Liver (tissue), 9 donors: Measurements from ENCODE around the gene PDGFD. TPM values are rescaled to one million over a fixed set of nuclear protein-coding genes. Genes with fewer than 3 reads are reported as not detected.

Experiments
- DNase-seq: peaks from one replicate; pipeline ENCODE4 v3.0.0-alpha.2; 2017; ENCODE audit warnings: low spot score
- H3K27ac ChIP-seq, 2 donors: one replicate each; pipeline ENCODE4 v1.7.0; 2013; ENCODE audit warnings: inconsistent platforms in 2 of 2, low read length in 2 of 2, control low read depth in 1 of 2, low read depth in 1 of 2, mild to moderate bottlenecking in 1 of 2
- H3K27me3 ChIP-seq, 4 donors: one replicate each; pipeline versions ENCODE4 v1.6.1 to v1.7.0; 2013; ENCODE audit warnings: low read length in 3 of 4, inconsistent platforms in 1 of 4, mild to moderate bottlenecking in 1 of 4, moderate library complexity in 1 of 4; ENCODE audit not compliant: control insufficient read depth in 4 of 4, insufficient read depth in 4 of 4
- H3K36me3 ChIP-seq, 4 donors: one replicate each; pipeline versions ENCODE4 v1.6.1 to v1.7.0; 2013; ENCODE audit warnings: low read length in 3 of 4, mild to moderate bottlenecking in 3 of 4, low read depth in 1 of 4, moderate library complexity in 1 of 4; ENCODE audit not compliant: control insufficient read depth in 4 of 4, insufficient read depth in 3 of 4
- H3K4me1 ChIP-seq, 4 donors: one replicate each; pipeline versions ENCODE4 v1.6.1 to v1.7.0; 2013; ENCODE audit warnings: low read length in 3 of 4, mild to moderate bottlenecking in 3 of 4, moderate library complexity in 1 of 4; ENCODE audit not compliant: control insufficient read depth in 4 of 4, insufficient read depth in 4 of 4
- H3K4me3 ChIP-seq, 3 donors: one replicate each; pipeline versions ENCODE4 v1.6.1 to v1.7.0; 2013; ENCODE audit warnings: low read length in 3 of 3, control low read depth in 1 of 3, low read depth in 1 of 3, mild to moderate bottlenecking in 1 of 3
- H3K9ac ChIP-seq, 2 donors: one replicate each; pipeline ENCODE4 v1.7.0; 2013; ENCODE audit warnings: low read length in 2 of 2, mild to moderate bottlenecking in 2 of 2, moderate library complexity in 2 of 2, control low read depth in 1 of 2, low read depth in 1 of 2
- H3K9me3 ChIP-seq, 4 donors: one replicate each; pipeline versions ENCODE4 v1.6.1 to v1.7.0; 2013; ENCODE audit warnings: low read length in 3 of 4; ENCODE audit not compliant: control insufficient read depth in 4 of 4
- ATF3 ChIP-seq: IDR thresholded peaks from 2 replicates; pipeline ENCODE4 v1.6.1; 2016; ENCODE audit warnings: antibody characterized with exemption
- CTCF ChIP-seq: fragments of 150-350 bp; IDR thresholded peaks from 2 replicates; pipeline ENCODE4 v1.5.1; 2017; ENCODE audit warnings: improper control_type of control experiment, low read depth, low read length; ENCODE audit not compliant: missing input control
- EGR1 ChIP-seq, 2 donors: IDR thresholded peaks; 2 replicates each; pipeline ENCODE4 v1.6.1; 2016 to 2018; ENCODE audit warnings: antibody characterized with exemption in 2 of 2, low read depth in 2 of 2
- FOXA1 ChIP-seq: IDR thresholded peaks from 2 replicates; pipeline ENCODE4 v1.6.1; 2016; ENCODE audit warnings: antibody characterized with exemption
- FOXA2 ChIP-seq: IDR thresholded peaks from 2 replicates; pipeline ENCODE4 v1.6.1; 2016; ENCODE audit warnings: antibody characterized with exemption
- GABPA ChIP-seq, 2 donors: IDR thresholded peaks in 1 of 2; conservative IDR thresholded peaks in 1 of 2; 2 replicates each; pipeline ENCODE4 v1.6.1; 2016; ENCODE audit warnings: antibody characterized with exemption in 2 of 2, mild to moderate bottlenecking in 1 of 2, moderate library complexity in 1 of 2
- JUND ChIP-seq, 2 donors: IDR thresholded peaks; 2 replicates each; pipeline ENCODE4 v1.6.1; 2016; ENCODE audit warnings: antibody characterized with exemption in 2 of 2
- MAX ChIP-seq: IDR thresholded peaks from 2 replicates; pipeline ENCODE4 v1.6.1; 2016; ENCODE audit warnings: antibody characterized with exemption
- NR2F2 ChIP-seq: IDR thresholded peaks from 2 replicates; pipeline ENCODE4 v1.6.1; 2016; ENCODE audit warnings: antibody characterized with exemption
- RAD21 ChIP-seq, 2 donors: IDR thresholded peaks; 2 replicates each; pipeline ENCODE4 v1.6.1; 2016; ENCODE audit warnings: antibody characterized with exemption in 2 of 2, mild to moderate bottlenecking in 2 of 2
- REST ChIP-seq: IDR thresholded peaks from 2 replicates; pipeline ENCODE4 v1.6.1; 2016; ENCODE audit warnings: antibody characterized with exemption, mild to moderate bottlenecking
- RXRA ChIP-seq, 2 donors: IDR thresholded peaks; 2 replicates each; pipeline ENCODE4 v1.6.1; 2017 to 2018; ENCODE audit warnings: antibody characterized with exemption in 2 of 2, mild to moderate bottlenecking in 1 of 2
- SP1 ChIP-seq: IDR thresholded peaks from 2 replicates; pipeline ENCODE4 v1.6.1; 2018; ENCODE audit warnings: antibody characterized with exemption, mild to moderate bottlenecking
- YY1 ChIP-seq: IDR thresholded peaks from 2 replicates; pipeline ENCODE4 v1.6.1; 2016; ENCODE audit warnings: antibody characterized with exemption, mild to moderate bottlenecking
- ZBTB33 ChIP-seq: IDR thresholded peaks from 2 replicates; pipeline ENCODE4 v1.6.1; 2016; ENCODE audit warnings: antibody characterized with exemption
- WGBS: extraction: QIAGEN DNeasy Blood & Tissue Kit; methylation state at CpG from one replicate; pipeline ENCODE4 v1.1.7; 2013; 5-methylcytosine and 5-hydroxymethylcytosine counted together
- polyA plus RNA-seq, 2 donors: library from polyadenylated mRNA; stranded (reverse) in 1 of 2; unstranded in 1 of 2; fragments of 200-250 nt in 1 of 2; fragments of >200 nt in 1 of 2; fragmentation: Nextera tagmentation in 1 of 2; extraction: Ambion mirVana in 1 of 2; gene quantifications; one replicate each; pipeline versions ENCODE4 v1.2.1 to v1.2.3, GENCODE V29; 2013 to 2015
- total RNA-seq, 2 donors: library from RNA; depleted of rRNA; stranded (reverse); fragments of >200 nt; gene quantifications; one replicate each; pipeline ENCODE4 v1.2.3, GENCODE V29; 2014
- donor health status: healthy.
- donor health status: healthy.
- donor health status: healthy.
- donor health status: healthy.
- donor health status: healthy.

The PDGFD gene
- total and polyA plus RNA-seq, 4 donors: 1.0 to 3.3 (median 2.1) TPM

GRCh38 chr11:103870821-103871309 is 293.1 kb downstream of the PDGFD start:
- no peaks in the 10 kb centered on the region for H3K36me3 ChIP-seq
- DNase-seq: no peak
- H3K9ac ChIP-seq: no peak overlapping the region
- H3K4me1 ChIP-seq: no peaks in the 10 kb centered on the region
- no peaks in the 10 kb centered on the region for H3K27me3 ChIP-seq
- 88% methylated on average over 7 of the region's 7 CpGs for WGBS
- no peaks in the 10 kb centered on the region for H3K9me3 ChIP-seq
- TF ChIP-seq ZBTB33 (no peak), SP1 (no peak)
- no peak overlapping the region for H3K27ac ChIP-seq
- no peak overlapping the region for H3K4me3 ChIP-seq

GRCh38 chr11:103867481-103867880 is 296.5 kb downstream of the PDGFD start:
- TF ChIP-seq REST (no peak), FOXA1 (no peak), YY1 (no peak), ATF3 (no peak), MAX (no peak), JUND (IDR thresholded peaks at IDR 0.05) (no peak), RXRA (IDR thresholded peaks at IDR 0.05) (no peak), NR2F2 (no peak), SP1 (no peak), FOXA2 (no peak), GABPA (IDR thresholded peaks at IDR 0.05 in 1 of 2, conservative IDR thresholded peaks at IDR 0.05 in 1 of 2) (no peak), RAD21 (IDR thresholded peaks at IDR 0.05) (no peak), EGR1 (IDR thresholded peaks at IDR 0.05; ENCODE audit: low read depth in 2 of 2) (no peak)
- 85% methylated on average over 4 of the region's 4 CpGs for WGBS

GRCh38 chr11:103863497-103863896 is 300.4 kb downstream of the PDGFD start:
- Histone ChIP-seq H3K27ac (no peak overlapping the region), H3K4me1 (no peaks in the 10 kb centered on the region), H3K36me3 (no peaks in the 10 kb centered on the region), H3K9ac (no peak overlapping the region), H3K9me3 (no peaks in the 10 kb centered on the region), H3K27me3 (peaks cover 0 to 3% (median 0%) of the 10 kb centered on the region in 4 donors), H3K4me3 (no peak overlapping the region)
- DNase-seq: no peak
- WGBS: 76% methylated on average over 3 of the region's 3 CpGs
- TF ChIP-seq RXRA (IDR thresholded peaks at IDR 0.05) (no peak), CTCF (no peak), SP1 (no peak), FOXA2 (no peak), REST (no peak)

More at GRCh38 chr11:103867481-103867880, 296.5 kb downstream of the PDGFD start:
- no peaks in the 10 kb centered on the region for H3K36me3 ChIP-seq
- H3K4me1 ChIP-seq: no peaks in the 10 kb centered on the region
- no peaks in the 10 kb centered on the region for H3K9me3 ChIP-seq
- H3K4me3 ChIP-seq: no peak overlapping the region
- DNase-seq: no peak
- H3K27ac ChIP-seq: no peak overlapping the region
- H3K9ac ChIP-seq: no peak overlapping the region
- H3K27me3 ChIP-seq: no peaks in the 10 kb centered on the region
